ENCODE data around the gene RNASE12. TPM values are rescaled to one million over a fixed set of nuclear protein-coding genes. Genes with fewer than 3 reads are reported as not detected.
"Not testable (repeated sequence)": the region's sequence is repeated elsewhere in the genome, so short reads cannot be mapped to it uniquely, and the experiment has no call there.

RNASE12 gene
- polyA plus RNA-seq, 1 of the 3 experiments (the other 2 are of a cell fraction): not detected

DNA sequence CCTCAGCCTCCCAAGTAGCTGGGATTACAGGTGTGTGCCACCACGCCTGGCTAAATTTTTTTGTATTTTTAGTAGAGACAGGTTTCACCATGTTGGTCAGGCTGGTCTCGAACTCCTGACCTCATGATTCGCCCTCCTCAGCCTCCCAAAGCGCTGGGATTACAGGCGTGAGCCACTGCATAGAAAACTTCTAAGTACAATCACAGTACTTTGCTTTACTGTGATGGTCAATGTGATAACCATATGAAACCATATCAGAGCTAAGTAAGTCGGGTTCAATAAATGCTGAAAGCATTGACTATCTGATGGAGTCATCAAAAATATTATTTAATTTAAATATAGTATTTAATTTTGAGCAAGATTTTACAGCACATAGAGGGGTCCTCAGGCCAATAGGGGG, 28.5 kb upstream of the RNASE12 start:
- H3F3A ChIP-seq (replicated peaks; ENCODE audit: insufficient read depth); H3K27ac ChIP-seq (ENCODE audit: low read depth in 2 of 2, low read length in 1 of 2); H3K4me1 ChIP-seq (ENCODE audit: control insufficient read depth in 1 of 2, insufficient read depth in 2 of 2, low read depth in 1 of 2, low read length in 1 of 2); H3K9me2 ChIP-seq; POLR2A ChIA-PET; CTCF ChIA-PET; DNase-seq; H3K4me2 ChIP-seq; H3K27me3 ChIP-seq (ENCODE audit: insufficient read depth); H3K9ac ChIP-seq; H3K4me3 ChIP-seq (ENCODE audit: low read depth in 2 of 2, low read length in 1 of 2); H3K79me2 ChIP-seq (ENCODE audit: insufficient read depth); H3K9me3 ChIP-seq; H3K36me3 ChIP-seq (replicated peaks in 1 of 2; ENCODE audit: control insufficient read depth in 1 of 2, insufficient read depth in 2 of 2, low read length in 1 of 2); H2AFZ ChIP-seq (ENCODE audit: low read depth); H4K20me1 ChIP-seq (ENCODE audit: insufficient read depth): not testable (repeated sequence)
- 23% methylated on average over 6 of the region's 6 CpGs for WGBS (ENCODE audit: low lambda C conversion rate)

DNA sequence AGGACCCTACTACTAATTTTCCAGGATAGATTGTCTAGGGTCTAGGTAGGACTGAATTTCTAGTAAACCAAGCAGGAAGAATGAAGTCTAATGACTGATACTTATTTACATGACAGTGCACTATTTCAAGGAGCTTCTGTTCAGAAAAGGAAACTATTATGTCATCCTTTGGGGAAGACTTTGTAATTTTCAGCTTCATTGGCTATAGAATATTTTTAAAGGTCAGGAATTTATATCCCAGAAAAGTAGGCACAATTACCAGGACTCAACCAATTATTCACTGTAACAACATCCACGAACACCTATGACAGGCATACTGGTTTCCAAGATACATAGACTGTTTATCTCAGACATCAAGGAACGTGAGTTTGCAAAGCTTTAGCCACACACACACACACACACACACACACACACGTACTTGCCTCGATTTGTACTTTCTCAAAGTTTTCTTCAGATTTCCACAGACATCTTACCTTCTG, 27.1 kb upstream of the RNASE12 start:
- Histone ChIP-seq H3K4me1 (ENCODE audit: control insufficient read depth in 1 of 2, insufficient read depth in 2 of 2, low read depth in 1 of 2, low read length in 1 of 2) (no peaks in the 10 kb centered on the region; a peak in 2 of 4 replicates), H2AFZ (ENCODE audit: low read depth) (no peak overlapping the region), H3K4me2 (no peak overlapping the region), H3K79me2 (ENCODE audit: insufficient read depth) (no peaks in the 10 kb centered on the region), H3K9me2 (no peaks in the 10 kb centered on the region), H4K20me1 (ENCODE audit: insufficient read depth) (no peaks in the 10 kb centered on the region), H3F3A (replicated peaks; ENCODE audit: insufficient read depth) (peaks cover 17% of the 10 kb centered on the region), H3K4me3 (ENCODE audit: low read depth in 2 of 2, low read length in 1 of 2) (no peak overlapping the region), H3K36me3 (replicated peaks in 1 of 2; ENCODE audit: control insufficient read depth in 1 of 2, insufficient read depth in 2 of 2, low read length in 1 of 2) (no peaks in the 10 kb centered on the region), H3K27ac (ENCODE audit: low read depth in 2 of 2, low read length in 1 of 2) (no peak overlapping the region), H3K27me3 (ENCODE audit: insufficient read depth) (peaks cover 6% of the 10 kb centered on the region; the same call in 1 of the 2 replicates), H3K9me3 (no peaks in the 10 kb centered on the region), H3K9ac (no peak overlapping the region)
- no peak for DNase-seq
- CTCF ChIA-PET: no interaction called here
- POLR2A ChIA-PET: no interaction called here
- 11% methylated on average over 4 of the region's 4 CpGs for WGBS (ENCODE audit: low lambda C conversion rate)
- TF ChIP-seq NFIC (IDR thresholded peaks at IDR 0.05; ENCODE audit: borderline replicate concordance) (no peak), RAD21 (IDR thresholded peaks at IDR 0.05; ENCODE audit: low read length) (no peak), IRF3 (IDR thresholded peaks at IDR 0.05; ENCODE audit: low read depth, low read length) (no peak), FOSL2 (IDR thresholded peaks at IDR 0.05; ENCODE audit: borderline replicate concordance, low read depth) (no peak), RXRA (IDR thresholded peaks at IDR 0.05; ENCODE audit: borderline replicate concordance, low read depth) (no peak), RFX5 (IDR thresholded peaks at IDR 0.05; ENCODE audit: low read length) (no peak)
- TF ChIP-seq, protein P1, sequence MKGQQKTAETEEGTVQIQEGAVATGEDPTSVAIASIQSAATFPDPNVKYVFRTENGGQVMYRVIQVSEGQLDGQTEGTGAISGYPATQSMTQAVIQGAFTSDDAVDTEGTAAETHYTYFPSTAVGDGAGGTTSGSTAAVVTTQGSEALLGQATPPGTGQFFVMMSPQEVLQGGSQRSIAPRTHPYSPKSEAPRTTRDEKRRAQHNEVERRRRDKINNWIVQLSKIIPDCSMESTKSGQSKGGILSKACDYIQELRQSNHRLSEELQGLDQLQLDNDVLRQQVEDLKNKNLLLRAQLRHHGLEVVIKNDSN (IDR thresholded peaks at IDR 0.05; ENCODE audit: borderline replicate concordance, low read depth): no peak
- TF ChIP-seq, protein P2, sequence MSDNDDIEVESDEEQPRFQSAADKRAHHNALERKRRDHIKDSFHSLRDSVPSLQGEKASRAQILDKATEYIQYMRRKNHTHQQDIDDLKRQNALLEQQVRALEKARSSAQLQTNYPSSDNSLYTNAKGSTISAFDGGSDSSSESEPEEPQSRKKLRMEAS (IDR thresholded peaks at IDR 0.05; ENCODE audit: low read depth): no peak
